Activated CD4-positive, alpha-beta T cell treated with anti-CD3 and anti-CD28 coated beads for 36 hours (primary cell): ENCODE measurements around the gene SDCBP2. TPM values are rescaled to one million over a fixed set of nuclear protein-coding genes. Genes with fewer than 3 reads are reported as not detected.
A peak's percentile ranks its signal among the peaks of the same experiment; 100 is the strongest.

Experiments used
- ATAC-seq: fragments of 200-7000 bp; cut with Tn5 transposase; one replicate; pipeline ENCODE4 v1.10.0; 2021; ENCODE audit warnings: mild to moderate bottlenecking, moderate library complexity
- CTCF ChIA-PET: fragments of 350-600 bp; sonication (Branson Sonifier 250); formaldehyde crosslinking; loops from one replicate; lab custom pipeline; 2021; ENCODE audit warnings: antibody characterized with exemption; lab: Charles Lee
- POLR2A ChIA-PET: fragments of 350-600 bp; sonication (Branson Sonifier 250); formaldehyde crosslinking; loops from one replicate; lab custom pipeline; 2021; ENCODE audit warnings: antibody characterized with exemption, inconsistent platforms; lab: Charles Lee
- DNase-seq: peaks from one replicate; pipeline ENCODE4 v3.0.0-alpha.2; 2020
- H3K27ac Mint-ChIP-seq: one replicate; pipeline ENCODE4 v1.8.0; 2021; ENCODE audit warnings: mixed read lengths
- H3K27me3 Mint-ChIP-seq: one replicate; pipeline ENCODE4 v1.8.0; 2021; ENCODE audit warnings: mixed read lengths
- H3K36me3 Mint-ChIP-seq: one replicate; pipeline ENCODE4 v1.8.0; 2021; ENCODE audit warnings: low read depth, mixed read lengths
- H3K4me1 Mint-ChIP-seq: one replicate; pipeline ENCODE4 v1.8.0; 2021; ENCODE audit warnings: mixed read lengths
- H3K4me3 Mint-ChIP-seq: one replicate; pipeline ENCODE4 v1.8.0; 2021; ENCODE audit warnings: mild to moderate bottlenecking, moderate library complexity, mixed read lengths
- H3K9me3 Mint-ChIP-seq: one replicate; pipeline ENCODE4 v1.8.0; 2021; ENCODE audit warnings: low read depth, mixed read lengths
- intact Hi-C, 2 experiments: fragments of 100-400 bp; cut with DNase I in 1 of 2; cut with micrococcal nuclease in 1 of 2; formaldehyde crosslinking; loops; one replicate each; pipeline versions ENCODE4 v1.14.2 to v1.15.1; 2022 to 2024; cut with DNase I, micrococcal nuclease
- total RNA-seq, 2 experiments: library from RNA; stranded (reverse); gene quantifications; one replicate each; pipeline ENCODE4 v1.2.3, GENCODE V29; 2021

SDCBP2 gene
- total RNA-seq, 2 experiments from 2014 or later: 2.8 to 3.2 TPM

DNA sequence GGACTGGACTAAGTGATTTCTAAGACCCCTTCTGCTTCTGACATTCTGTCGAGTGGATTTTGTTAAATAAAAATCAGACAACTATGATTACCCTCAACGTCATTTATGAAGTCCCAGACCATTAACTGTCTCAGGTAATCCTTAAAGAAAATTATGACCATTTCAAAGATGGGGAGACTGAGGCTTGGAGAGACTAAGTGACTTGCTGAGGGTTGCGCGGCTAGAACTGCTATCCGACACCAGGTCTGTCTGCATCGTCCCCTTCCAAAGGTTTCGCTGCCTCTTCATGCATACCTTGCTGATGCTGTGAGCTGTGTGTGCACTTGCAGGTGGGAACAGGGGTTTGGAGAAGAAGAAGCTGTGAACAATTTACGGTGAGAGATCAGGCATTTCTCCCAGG, 59.7 kb downstream of the SDCBP2 start:
- POLR2A ChIA-PET: no interaction called here
- intact Hi-C loops: loop anchor here in 1 of 2 experiments (10.0 kb wide), 1 partner anchor 466 kb away; no protein-coding TSS in a partner anchor
- CTCF ChIA-PET: interaction anchor here (0.8 to 1.2 kb wide), 2 partner anchors 12 to 866 kb away, joined by 4 to 8 read pairs; no protein-coding TSS in a partner anchor
- Mint-ChIP-seq H3K27ac (no peak overlapping the region), H3K36me3 (no peaks in the 10 kb centered on the region), H3K9me3 (no peaks in the 10 kb centered on the region), H3K4me1 (peaks cover 35% of the 10 kb centered on the region), H3K27me3 (no peaks in the 10 kb centered on the region), H3K4me3 (no peak overlapping the region)
- DNase-seq: no peak
- ATAC-seq: no peak

DNA sequence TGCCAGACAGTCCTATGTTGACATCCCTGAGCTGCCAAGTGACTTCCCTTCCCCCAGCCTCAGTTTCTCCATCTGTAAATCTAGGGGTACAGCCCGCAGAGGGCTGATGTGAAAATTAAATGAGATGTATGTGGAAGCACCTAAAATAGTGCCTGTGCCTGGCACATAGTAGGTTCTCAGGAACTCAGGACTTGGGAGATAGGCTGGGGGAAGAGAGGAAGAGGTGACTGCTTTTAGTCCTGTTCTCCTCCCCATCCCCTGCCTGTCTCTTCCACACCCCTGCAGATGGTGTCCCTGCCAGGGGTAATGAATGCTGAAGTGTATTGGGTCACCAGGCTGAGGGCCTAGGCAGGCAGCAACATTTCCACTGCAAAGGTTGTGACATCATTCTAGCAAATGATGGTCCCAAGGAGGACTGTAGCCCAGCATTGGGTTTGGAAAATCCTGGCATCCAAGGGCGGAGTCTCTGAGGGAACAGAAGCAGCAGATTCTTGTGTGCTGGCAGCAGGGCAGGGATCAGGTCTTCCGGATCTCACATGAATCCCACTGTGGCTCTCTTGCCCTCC, 61.0 kb downstream of the SDCBP2 start:
- Mint-ChIP-seq H3K4me3 (no peak overlapping the region), H3K27me3 (no peaks in the 10 kb centered on the region), H3K9me3 (peaks cover 1% of the 10 kb centered on the region), H3K27ac (no peak overlapping the region), H3K36me3 (no peaks in the 10 kb centered on the region), H3K4me1 (peaks cover 46% of the 10 kb centered on the region)
- intact Hi-C loops: loop anchor here (2.0 to 10.0 kb wide), 4 partner anchors 33 to 467 kb away; partner anchors contain the start of genes NSFL1C (in 1 of the 2) and RAD21L1 (in 1 of the 2)
- ChIA-PET CTCF (no interaction called here), POLR2A (no interaction called here)
- ATAC-seq (no peak), DNase-seq (no peak)

DNA sequence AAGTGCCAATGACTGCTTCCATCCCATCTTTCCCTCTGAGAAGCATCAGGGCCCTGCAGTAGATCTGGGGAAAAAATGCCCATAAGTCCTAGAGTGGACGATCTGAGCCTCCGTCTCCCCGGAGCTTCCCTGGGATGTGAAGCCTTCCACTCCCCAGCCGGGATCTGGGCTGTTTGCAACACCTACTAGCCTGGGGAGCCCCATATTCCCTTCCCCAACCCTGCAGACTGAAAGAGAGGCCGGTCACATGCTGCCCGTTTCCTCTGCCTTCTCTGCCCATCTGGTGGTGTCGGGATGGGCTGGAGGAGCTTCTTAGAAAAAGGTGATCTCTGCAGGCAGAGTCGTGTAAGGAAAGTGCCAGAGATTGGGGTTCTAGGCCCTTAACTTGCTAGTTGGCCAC, 61.8 kb downstream of the SDCBP2 start:
- ChIA-PET POLR2A (interaction anchor here (0.9 kb wide), 1 partner anchor 60 kb away, joined by 3 read pairs; no protein-coding TSS in a partner anchor), CTCF (no interaction called here)
- intact Hi-C loops: loop anchor here (2.0 to 10.0 kb wide), 4 partner anchors 34 to 468 kb away; partner anchors contain the start of genes NSFL1C (in 1 of the 2) and RAD21L1 (in 1 of the 2)
- peaks cover 48% of the 10 kb centered on the region for H3K4me1 Mint-ChIP-seq
- peak overlapping the region; percentile 78 for H3K4me3 Mint-ChIP-seq
- peaks cover 3% of the 10 kb centered on the region for H3K9me3 Mint-ChIP-seq
- ATAC-seq (no peak), DNase-seq (no peak)
- H3K27ac Mint-ChIP-seq: no peak overlapping the region
- peaks cover 3% of the 10 kb centered on the region for H3K36me3 Mint-ChIP-seq
- H3K27me3 Mint-ChIP-seq: no peaks in the 10 kb centered on the region

DNA sequence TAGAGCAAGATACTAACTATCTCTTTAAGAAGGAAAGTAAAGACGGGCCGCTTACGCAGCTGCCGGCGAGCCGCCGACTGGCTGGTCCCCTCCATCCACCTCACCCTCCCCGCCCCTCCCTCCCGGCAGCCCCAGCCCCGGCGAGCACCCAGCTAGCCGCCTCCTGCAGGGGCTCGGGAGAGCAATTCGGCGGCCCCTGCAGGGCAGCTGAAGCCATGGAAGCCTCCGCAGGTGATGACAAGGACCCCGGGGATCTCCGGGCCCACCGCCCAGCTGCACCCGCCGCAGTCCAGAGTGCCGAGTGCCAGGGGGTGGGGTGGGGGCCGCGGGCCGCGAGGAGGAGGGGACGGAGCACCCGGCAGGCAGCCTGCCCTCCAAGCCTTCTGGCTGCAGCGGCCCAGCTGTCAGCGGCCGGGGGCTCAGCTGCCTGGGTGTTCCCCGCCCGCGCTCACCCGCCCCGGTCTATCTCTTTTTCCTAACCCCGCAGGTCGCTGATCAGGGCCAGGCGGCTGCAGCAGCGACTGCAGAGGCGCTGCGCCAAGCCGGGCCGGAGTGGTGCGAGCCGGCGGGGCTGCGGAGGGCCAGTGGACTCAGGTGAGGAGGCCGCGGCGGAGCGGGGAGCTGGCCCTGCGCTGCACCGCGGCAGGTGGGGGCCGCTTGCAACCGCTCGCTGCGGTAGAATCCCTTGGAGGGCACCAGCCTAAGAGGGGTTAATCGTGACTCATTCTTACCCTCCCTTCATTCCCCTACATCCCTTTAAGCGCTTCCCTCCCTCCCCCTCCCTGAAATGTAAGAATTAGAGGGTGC, 62.6 kb downstream of the SDCBP2 start, which contains the start of gene SNPH:
SNPH (plus strand) TSS at position 128 of the 807 bp plus-strand sequence. CDS start 29,946 bp downstream, outside the sequence.
- peaks cover 46% of the 10 kb centered on the region for H3K4me1 Mint-ChIP-seq
- H3K36me3 Mint-ChIP-seq: peaks cover 4% of the 10 kb centered on the region
- H3K4me3 Mint-ChIP-seq: peak within 1 kb of the TSS; percentile 78
- DNase-seq (peak; percentile 86), ATAC-seq (peak; percentile 91)
- H3K9me3 Mint-ChIP-seq: peaks cover 3% of the 10 kb centered on the region
- POLR2A ChIA-PET: interaction anchor here (0.9 kb wide), 1 partner anchor 61 kb away, joined by 3 read pairs; no protein-coding TSS in a partner anchor
- intact Hi-C loops: loop anchor here (1.0 to 10.0 kb wide), 5 partner anchors 34 to 468 kb away; partner anchors contain the start of genes NSFL1C (in 1 of the 2) and RAD21L1 (in 1 of the 2)
- H3K27ac Mint-ChIP-seq: peak within 1 kb of the TSS; percentile 66
- no peaks in the 10 kb centered on the region for H3K27me3 Mint-ChIP-seq
- CTCF ChIA-PET: interaction anchor here (0.8 to 0.9 kb wide), 2 partner anchors 53 to 158 kb away, joined by 3 read pairs; no protein-coding TSS in a partner anchor

DNA sequence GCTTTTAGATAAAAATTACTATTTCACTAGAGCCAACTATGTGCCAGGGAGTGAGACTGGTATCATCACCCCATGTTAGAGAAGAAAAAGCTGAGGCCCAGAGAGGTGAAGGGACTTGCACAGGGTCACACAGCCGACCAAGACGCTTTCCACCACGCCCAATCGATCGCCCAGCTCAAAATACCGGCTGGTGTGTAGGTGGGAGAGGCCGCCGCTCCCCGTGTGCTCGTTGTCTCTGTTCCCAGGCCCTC, 63.1 kb downstream of the SDCBP2 start:
- ChIA-PET POLR2A (no interaction called here), CTCF (interaction anchor here (0.8 to 0.9 kb wide), 2 partner anchors 53 to 157 kb away, joined by 3 read pairs; no protein-coding TSS in a partner anchor)
- Mint-ChIP-seq H3K27me3 (peaks cover 2% of the 10 kb centered on the region), H3K36me3 (peaks cover 4% of the 10 kb centered on the region), H3K27ac (peak overlapping the region; percentile 66), H3K4me1 (peaks cover 45% of the 10 kb centered on the region), H3K9me3 (peaks cover 3% of the 10 kb centered on the region), H3K4me3 (peak overlapping the region; percentile 78)
- DNase-seq: no peak
- ATAC-seq: no peak
- intact Hi-C loops: loop anchor here (1.0 to 10.0 kb wide), 5 partner anchors 35 to 469 kb away; partner anchors contain the start of genes NSFL1C (in 1 of the 2) and RAD21L1 (in 1 of the 2)

DNA sequence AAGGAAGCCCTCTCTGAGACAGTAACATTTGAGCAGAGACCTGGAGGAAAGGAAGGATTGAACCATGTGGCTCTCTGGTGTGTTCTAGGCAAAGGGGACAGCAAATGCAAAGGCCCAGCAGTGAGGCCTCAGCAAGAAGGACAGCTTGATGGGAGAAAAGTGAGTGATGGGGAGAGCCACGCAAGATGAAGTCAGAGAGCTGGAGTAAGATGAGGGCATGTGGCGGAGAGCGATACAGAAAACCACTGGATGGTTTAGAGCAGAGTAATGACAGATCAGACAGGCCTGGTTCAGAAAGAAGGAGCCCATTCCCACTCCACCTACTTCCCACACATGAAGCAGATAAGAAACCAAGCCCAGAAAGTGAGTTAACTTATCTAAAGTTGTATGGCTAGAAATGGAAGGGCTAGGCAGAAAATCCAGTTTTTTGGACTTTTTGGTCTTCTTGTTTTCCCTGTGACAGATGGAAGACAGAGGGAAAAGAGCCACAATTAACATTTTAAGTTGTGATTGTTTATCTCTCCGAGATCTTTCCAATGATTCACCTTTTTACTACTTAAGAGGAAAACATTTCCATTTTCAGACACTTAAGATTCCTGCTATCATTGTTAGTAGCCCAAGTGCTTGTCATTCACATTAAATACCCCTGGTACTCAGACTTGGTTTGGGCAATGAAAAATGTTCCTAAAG, 63.6 kb downstream of the SDCBP2 start:
- ATAC-seq: no peak
- intact Hi-C loops: loop anchor here in 1 of 2 experiments (10.0 kb wide), 1 partner anchor 469 kb away; no protein-coding TSS in a partner anchor
- Mint-ChIP-seq H3K4me3 (peak overlapping the region; percentile 78), H3K36me3 (peaks cover 4% of the 10 kb centered on the region), H3K9me3 (peaks cover 3% of the 10 kb centered on the region), H3K4me1 (peaks cover 45% of the 10 kb centered on the region), H3K27ac (peak overlapping the region; percentile 66), H3K27me3 (peaks cover 3% of the 10 kb centered on the region)
- DNase-seq: no peak
- POLR2A ChIA-PET: no interaction called here
- CTCF ChIA-PET: interaction anchor here (0.8 kb wide), 1 partner anchor 52 kb away, joined by 3 read pairs; no protein-coding TSS in a partner anchor

DNA sequence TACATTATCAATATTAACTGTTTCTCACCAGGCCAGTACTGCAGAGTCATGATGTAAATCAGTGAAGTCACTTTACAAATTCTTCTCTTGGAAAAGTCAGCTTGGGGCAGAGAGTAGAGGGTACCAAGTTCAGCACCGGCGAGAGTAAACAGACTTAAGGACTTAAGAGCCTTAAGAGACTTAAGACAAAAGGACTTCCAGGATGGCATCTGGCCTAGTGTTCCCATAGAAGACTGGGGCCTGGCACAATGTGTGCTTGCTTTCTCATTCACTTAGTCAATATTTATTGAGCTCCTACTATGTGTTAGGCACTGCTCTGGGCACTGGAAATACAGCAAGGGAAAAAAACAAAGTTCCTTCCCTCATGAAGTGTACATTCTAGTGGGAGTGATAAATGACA, 64.2 kb downstream of the SDCBP2 start:
- intact Hi-C loops: loop anchor here in 1 of 2 experiments (10.0 kb wide), 1 partner anchor 470 kb away; no protein-coding TSS in a partner anchor
- Mint-ChIP-seq H3K27ac (peak overlapping the region; percentile 66), H3K4me1 (peaks cover 45% of the 10 kb centered on the region), H3K27me3 (peaks cover 3% of the 10 kb centered on the region), H3K36me3 (peaks cover 4% of the 10 kb centered on the region), H3K4me3 (peak overlapping the region; percentile 78), H3K9me3 (peaks cover 3% of the 10 kb centered on the region)
- ChIA-PET CTCF (interaction anchor here (0.6 to 1.8 kb wide), 2 partner anchors 18 to 849 kb away, joined by 3 to 4 read pairs; no protein-coding TSS in a partner anchor), POLR2A (no interaction called here)
- ATAC-seq: no peak
- no peak for DNase-seq

DNA sequence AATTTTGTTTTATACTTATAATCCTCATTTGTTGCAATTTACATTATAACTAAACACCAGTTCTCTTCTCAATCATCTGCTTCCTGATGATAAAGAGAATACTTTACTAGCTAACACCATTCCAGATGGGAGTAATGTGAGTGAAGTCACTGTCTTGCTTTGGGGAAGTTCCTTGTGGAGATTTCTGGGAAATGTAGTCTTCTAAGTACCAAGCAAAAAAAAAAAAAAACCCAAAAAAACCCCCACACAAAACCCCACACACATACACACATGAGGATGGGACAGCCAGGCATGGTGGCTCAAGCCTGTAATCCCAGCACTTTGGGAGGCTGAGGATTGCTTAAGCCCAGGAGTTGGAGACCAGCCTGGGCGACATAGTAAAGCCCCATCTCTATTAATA, 65.1 kb downstream of the SDCBP2 start:
- H3K36me3 Mint-ChIP-seq: peaks cover 4% of the 10 kb centered on the region
- peaks cover 3% of the 10 kb centered on the region for H3K27me3 Mint-ChIP-seq
- CTCF ChIA-PET: interaction anchor here (0.8 to 1.8 kb wide), 4 partner anchors 12 to 173 kb away, joined by 3 to 5 read pairs (median 4); no protein-coding TSS in a partner anchor
- POLR2A ChIA-PET: no interaction called here
- H3K9me3 Mint-ChIP-seq: peaks cover 3% of the 10 kb centered on the region
- H3K4me1 Mint-ChIP-seq: peaks cover 44% of the 10 kb centered on the region
- DNase-seq (no peak), ATAC-seq (no peak)
- H3K27ac Mint-ChIP-seq: no peak overlapping the region
- H3K4me3 Mint-ChIP-seq: no peak overlapping the region
- intact Hi-C loops: loop anchor here in 1 of 2 experiments (10.0 kb wide), 1 partner anchor 471 kb away; no protein-coding TSS in a partner anchor
